Spleen (tissue), 7 donors: ENCODE results near the gene CYLD.

Experiments used
- CTCF ChIP-seq, 11 experiments: fragments of 200-600 bp in 7 of 11; fragments of 450-650 bp in 4 of 11; sonication (generic) in 4 of 11; IDR thresholded peaks in 8 of 11; conservative IDR thresholded peaks in 3 of 11; 1 replicate in 7 of 11; 2 replicates in 4 of 11; pipeline versions ENCODE4 v1.4.0 to v1.8.0; 2016 to 2021; ENCODE audit warnings: antibody characterized with exemption in 11 of 11, inconsistent platforms in 4 of 11, mild to moderate bottlenecking in 1 of 11
- POLR2A ChIP-seq, 3 donors: fragments of 450-650 bp; IDR thresholded peaks; one replicate each; pipeline ENCODE4 v1.5.1; 2017; ENCODE audit warnings: antibody characterized with exemption in 3 of 3, mild to moderate bottlenecking in 1 of 3
- donor health status: DM: no; HTN: no; CAD: no; lungs with moderate emphysema.
- donor health status: DM: no; HTN: no; CAD: no.
- donor health status: DM: no; HTN: no; CAD: no.

GRCh38 chr16:50789757-50790156 lies 47.9 kb downstream of the CYLD start:
- TF ChIP-seq CTCF (IDR thresholded peaks at IDR 0.05 in 8 of 11, conservative IDR thresholded peaks at IDR 0.05 in 3 of 11) (no peak), POLR2A (IDR thresholded peaks at IDR 0.05) (no peak)
